ENCODE results near the gene ADCYAP1R1. TPM values are rescaled to one million over a fixed set of nuclear protein-coding genes. Genes with fewer than 3 reads are reported as not detected.

The ADCYAP1R1 gene
- total RNA-seq, 1 experiment from 2014 or later: 0.17 TPM

DNA sequence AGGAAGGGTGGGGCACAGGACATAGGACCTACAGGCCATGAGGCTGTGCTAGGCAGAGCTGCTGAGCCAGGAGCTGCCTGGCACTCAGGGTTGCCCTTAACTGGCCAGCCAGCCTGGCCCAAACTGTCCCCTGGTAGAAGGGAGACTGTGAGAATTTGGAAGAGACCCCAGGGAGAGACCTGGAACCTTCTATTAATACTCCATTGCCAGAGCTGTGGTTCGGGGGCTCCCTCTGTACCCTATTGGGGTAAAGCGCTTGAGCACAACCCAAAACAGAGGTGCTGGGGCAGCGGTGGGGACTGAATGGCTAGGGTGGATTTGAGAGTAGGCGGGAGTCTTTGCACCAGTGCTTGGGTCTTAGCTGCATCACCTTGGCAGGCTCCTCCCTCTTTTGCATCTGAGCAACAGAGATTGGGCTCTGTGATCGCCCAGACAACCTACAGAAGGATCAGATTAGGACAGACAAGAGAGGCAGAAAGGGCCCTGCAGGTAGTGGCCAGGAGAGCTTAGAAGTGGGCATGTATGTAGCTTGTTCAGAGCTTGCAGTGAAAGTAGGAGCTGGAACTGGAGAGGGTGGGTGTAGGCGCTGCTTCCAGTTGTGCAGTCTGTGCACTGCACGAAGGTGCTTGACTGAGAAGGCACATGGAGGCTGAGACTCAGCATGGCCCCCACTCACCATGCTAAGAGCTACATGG is 53.3 kb downstream of the ADCYAP1R1 start:
- DNase-seq (ENCODE audit: low read depth): no peak

GRCh38 chr7:31106303-31107105 is 54.4 kb downstream of the ADCYAP1R1 start:
- no peak for DNase-seq (ENCODE audit: low read depth)

GRCh38 chr7:31107106-31108090 is 55.3 kb downstream of the ADCYAP1R1 start:
- no peak for DNase-seq (ENCODE audit: low read depth)

- no peak for DNase-seq (ENCODE audit: low read depth)
These were observed 56.1 kb downstream of the ADCYAP1R1 start for GRCh38 chr7:31108097-31108657.

GRCh38 chr7:31109751-31110150 is 57.6 kb downstream of the ADCYAP1R1 start:
- DNase-seq (ENCODE audit: low read depth): no peak

GRCh38 chr7:31110331-31111108 is 58.4 kb downstream of the ADCYAP1R1 start:
- DNase-seq (ENCODE audit: low read depth): no peak

DNA sequence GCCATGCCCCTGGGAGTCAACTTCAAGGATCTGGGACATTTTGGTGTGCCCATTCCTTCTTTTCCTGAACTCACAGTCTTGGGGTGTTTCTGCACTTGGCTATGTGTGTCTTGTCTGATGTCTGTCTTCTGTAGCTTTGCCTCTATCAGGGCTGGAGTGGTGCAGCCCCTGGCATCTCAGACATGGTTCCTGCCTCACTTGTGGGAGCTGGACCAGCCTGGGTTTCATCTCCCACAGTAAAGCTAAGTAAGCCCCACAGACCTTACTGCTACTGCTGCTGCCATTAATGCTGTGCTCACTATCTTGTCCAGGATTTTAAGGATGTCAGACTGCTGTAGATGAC is 59.0 kb downstream of the ADCYAP1R1 start:
- DNase-seq (ENCODE audit: low read depth): no peak

GRCh38 chr7:31113660-31114059 is 61.6 kb downstream of the ADCYAP1R1 start:
- DNase-seq (ENCODE audit: low read depth): no peak

DNA sequence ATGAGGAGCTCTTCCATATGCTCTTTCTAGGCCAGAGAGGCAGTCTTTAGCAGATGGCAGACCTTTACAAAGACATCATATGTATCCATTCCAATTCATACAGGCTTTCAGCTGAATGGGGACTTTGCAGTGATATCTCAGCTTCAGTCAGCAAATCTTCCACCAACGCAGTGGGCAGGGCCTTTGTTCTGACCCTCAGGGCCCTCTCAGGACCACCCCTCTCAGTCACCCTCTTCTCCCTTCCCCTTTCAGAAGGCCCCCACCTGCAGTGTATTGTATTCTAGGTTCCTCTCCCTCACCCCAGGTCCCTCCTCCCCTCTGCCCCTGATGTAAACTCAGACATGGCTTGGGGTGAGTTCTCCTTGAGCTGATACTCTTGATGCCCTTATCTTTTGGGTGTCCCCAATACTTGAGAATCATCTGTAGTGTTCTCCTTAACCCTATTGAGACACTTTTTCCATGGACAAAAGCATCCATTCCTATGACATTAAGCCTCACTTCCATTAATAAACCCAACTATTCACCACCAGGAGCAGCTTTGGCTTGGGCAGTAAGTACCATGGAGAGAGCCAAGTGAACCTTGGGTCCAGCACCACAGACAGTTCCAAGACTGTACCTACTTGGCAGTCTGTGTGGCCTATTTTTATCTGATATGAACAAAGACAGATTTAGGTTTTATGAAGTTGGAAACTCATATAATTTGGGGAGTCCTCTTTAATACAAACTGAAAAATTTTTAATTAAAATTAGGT is 62.7 kb downstream of the ADCYAP1R1 start:
- DNase-seq (ENCODE audit: low read depth): no peak

GRCh38 chr7:31116615-31117014 is 64.5 kb downstream of the ADCYAP1R1 start:
- DNase-seq (ENCODE audit: low read depth): no peak

GRCh38 chr7:31119249-31119648 is 67.1 kb downstream of the ADCYAP1R1 start:
- DNase-seq (ENCODE audit: low read depth): no peak

DNA sequence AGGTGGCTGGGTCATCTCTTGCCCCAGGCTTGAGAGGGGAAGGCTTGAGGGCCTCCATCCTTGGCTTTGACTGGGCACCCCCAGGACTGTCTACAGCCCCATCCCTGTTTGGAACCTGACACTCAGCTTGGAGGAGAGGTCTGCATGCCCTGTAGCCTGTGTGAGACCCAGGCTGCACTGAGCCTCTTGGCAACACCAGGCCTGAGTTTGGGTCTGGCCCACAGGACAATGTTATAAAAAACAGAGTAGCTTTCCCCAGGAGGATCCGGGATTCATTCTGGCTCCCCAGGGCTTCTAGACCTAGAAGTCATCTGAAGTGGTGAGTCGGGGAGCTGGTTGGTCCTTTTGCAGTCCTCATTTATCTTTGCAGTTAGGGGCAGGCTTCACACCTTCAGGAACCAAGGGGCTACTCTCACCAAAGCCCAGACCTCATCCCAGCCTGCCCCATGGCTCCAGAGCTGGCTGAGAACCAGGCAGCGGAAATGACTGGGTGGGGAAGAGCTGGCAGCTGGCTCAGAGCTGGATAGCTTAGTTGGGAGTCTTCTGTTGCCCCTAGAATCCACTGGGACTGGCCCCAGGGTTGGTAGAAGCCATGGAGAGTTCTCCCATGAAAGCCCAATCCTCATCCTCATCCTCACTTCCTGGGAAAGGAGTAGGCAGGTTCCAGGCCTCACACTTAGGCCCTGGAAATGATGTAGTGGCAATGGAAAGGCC is 68.8 kb downstream of the ADCYAP1R1 start:
- no peak for DNase-seq (ENCODE audit: low read depth)

GRCh38 chr7:31121601-31122000 is 69.5 kb downstream of the ADCYAP1R1 start:
- DNase-seq (ENCODE audit: low read depth): no peak

DNA sequence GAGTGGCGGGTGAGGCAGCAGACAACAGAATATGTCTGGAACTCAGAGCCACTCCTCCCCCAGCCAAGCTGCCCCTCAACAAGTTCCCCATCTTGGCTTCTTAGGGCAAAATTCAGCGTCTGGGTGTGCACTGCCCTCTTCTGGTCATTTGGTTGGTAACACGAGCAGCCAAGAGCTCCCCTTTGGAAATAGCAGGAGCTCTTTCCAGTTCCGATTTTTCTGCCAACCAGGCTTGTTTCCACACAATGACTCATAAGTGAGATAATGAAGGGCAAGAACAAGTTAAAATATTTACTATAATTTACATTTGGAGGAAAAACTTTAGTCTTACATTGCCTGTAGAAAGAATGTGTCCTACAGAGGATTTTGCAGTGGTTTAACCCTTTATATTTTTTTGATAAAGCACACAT is 70.5 kb downstream of the ADCYAP1R1 start:
- DNase-seq (ENCODE audit: low read depth): peak; percentile 93

DNA sequence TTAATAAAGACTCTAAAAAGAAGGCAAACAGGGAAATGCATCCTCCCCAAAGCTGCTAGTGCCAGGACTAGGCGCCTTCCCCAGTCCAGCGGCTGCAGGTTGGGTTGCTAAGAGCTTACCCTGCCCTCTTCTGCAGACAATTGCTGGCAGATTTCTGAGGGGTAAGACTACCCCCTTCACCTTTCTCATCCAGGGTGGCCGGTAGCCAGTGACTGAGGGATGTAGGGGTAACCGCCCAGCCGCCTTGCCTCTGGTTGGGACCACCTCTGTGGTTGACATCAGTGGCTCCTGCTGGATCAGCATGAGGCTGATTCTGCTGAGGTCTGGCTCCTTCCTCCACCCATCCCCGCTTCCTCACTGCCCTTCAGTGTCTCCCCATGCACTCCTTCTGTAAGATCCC is 71.2 kb downstream of the ADCYAP1R1 start:
- no peak for DNase-seq (ENCODE audit: low read depth)

- DNase-seq (ENCODE audit: low read depth): no peak
These were observed 71.6 kb downstream of the ADCYAP1R1 start for GRCh38 chr7:31123726-31124125.

GRCh38 chr7:31125171-31125570 is 73.1 kb downstream of the ADCYAP1R1 start:
- DNase-seq (ENCODE audit: low read depth): no peak

- no peak for DNase-seq (ENCODE audit: low read depth)
These were observed 74.9 kb downstream of the ADCYAP1R1 start for GRCh38 chr7:31126976-31127375.

DNA sequence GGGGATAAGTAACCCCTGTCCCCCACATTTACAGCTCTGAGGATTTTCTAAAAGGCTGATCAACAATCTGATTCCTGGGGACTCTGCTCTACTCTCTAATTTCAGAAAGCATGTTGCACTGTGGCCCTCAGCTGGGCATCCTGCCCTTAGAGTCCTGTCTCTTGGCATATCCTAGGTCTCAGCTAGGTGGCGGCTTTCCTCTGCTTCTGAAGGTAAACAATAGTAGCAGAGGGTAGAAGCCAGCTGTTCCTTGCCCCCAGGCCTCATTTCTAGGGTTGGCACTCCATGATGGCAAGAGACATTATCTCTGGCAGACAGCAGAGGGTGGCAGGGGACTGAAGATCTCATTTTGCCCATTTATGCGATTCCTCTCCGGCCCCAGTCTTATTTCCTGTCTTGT is 77.0 kb downstream of the ADCYAP1R1 start:
- no peak for DNase-seq (ENCODE audit: low read depth)

DNA sequence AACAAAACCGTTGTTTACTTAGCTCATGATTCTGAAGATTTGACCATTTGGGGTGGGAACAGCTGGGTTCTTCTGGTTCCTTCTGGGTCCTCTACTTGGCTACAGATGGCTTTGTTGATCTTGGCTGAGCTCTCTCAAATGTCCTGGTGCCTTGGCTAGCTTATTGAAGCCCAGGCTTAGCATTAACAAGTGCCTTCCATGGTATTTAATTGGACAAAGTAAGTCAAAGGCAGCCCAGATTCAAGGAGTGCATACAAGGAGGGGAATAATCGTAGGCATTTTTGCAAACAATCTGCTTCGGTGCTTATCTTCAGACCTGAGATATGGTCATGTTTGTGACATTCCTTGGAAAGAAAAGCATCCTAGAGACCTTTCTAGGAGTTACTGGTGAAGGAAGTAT is 81.4 kb downstream of the ADCYAP1R1 start:
- no peak for DNase-seq (ENCODE audit: low read depth)

Measured in Daoy (cell line).